Transverse colon (tissue), 4 donors: ENCODE results near the gene NDUFV1.
"Not testable (repeated sequence)": the region's sequence is repeated elsewhere in the genome, so short reads cannot be mapped to it uniquely, and the experiment has no call there.

Experiments used
- EP300 ChIP-seq: sonication (generic); formaldehyde crosslinking; IDR thresholded peaks from one replicate; pipeline ENCODE4 v1.6.1; 2017; ENCODE audit warnings: antibody characterized with exemption, low read depth
- POLR2A ChIP-seq: fragments of 450-650 bp; IDR thresholded peaks from one replicate; pipeline ENCODE4 v1.6.1; 2016; ENCODE audit warnings: antibody characterized with exemption, mild to moderate bottlenecking, moderate library complexity
- POLR2AphosphoS5 ChIP-seq, 3 donors: sonication (generic); formaldehyde crosslinking; IDR thresholded peaks; one replicate each; pipeline ENCODE4 v1.6.1; 2016; ENCODE audit warnings: antibody characterized with exemption in 3 of 3
- TF ChIP-seq, protein P1 (sequence below), 5 experiments: fragments of 200-600 bp in 3 of 5; fragments of 450-650 bp in 2 of 5; sonication (generic) in 3 of 5; IDR thresholded peaks; 1 replicate in 2 of 5; 2 replicates in 3 of 5; pipeline ENCODE4 v1.5.1; 2016 to 2017; ENCODE audit warnings: antibody characterized with exemption in 5 of 5, inconsistent platforms in 3 of 5, mild to moderate bottlenecking in 2 of 5, moderate library complexity in 1 of 5

GRCh38 chr11:67604119-67604518, 2.6 kb upstream of the NDUFV1 start:
- TF ChIP-seq EP300; POLR2A; POLR2AphosphoS5 (IDR thresholded peaks at IDR 0.05): not testable (repeated sequence)
- TF ChIP-seq, protein P1, sequence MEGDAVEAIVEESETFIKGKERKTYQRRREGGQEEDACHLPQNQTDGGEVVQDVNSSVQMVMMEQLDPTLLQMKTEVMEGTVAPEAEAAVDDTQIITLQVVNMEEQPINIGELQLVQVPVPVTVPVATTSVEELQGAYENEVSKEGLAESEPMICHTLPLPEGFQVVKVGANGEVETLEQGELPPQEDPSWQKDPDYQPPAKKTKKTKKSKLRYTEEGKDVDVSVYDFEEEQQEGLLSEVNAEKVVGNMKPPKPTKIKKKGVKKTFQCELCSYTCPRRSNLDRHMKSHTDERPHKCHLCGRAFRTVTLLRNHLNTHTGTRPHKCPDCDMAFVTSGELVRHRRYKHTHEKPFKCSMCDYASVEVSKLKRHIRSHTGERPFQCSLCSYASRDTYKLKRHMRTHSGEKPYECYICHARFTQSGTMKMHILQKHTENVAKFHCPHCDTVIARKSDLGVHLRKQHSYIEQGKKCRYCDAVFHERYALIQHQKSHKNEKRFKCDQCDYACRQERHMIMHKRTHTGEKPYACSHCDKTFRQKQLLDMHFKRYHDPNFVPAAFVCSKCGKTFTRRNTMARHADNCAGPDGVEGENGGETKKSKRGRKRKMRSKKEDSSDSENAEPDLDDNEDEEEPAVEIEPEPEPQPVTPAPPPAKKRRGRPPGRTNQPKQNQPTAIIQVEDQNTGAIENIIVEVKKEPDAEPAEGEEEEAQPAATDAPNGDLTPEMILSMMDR (IDR thresholded peaks at IDR 0.05) = not testable (repeated sequence)
